HG03139 (cell line): ENCODE results near the gene MT1A.
A peak's percentile ranks its signal among the peaks of the same experiment; 100 is the strongest.

ENCODE experiments used
- ATAC-seq: cut with Tn5 transposase; IDR thresholded peaks from one replicate; pipeline ENCODE4 v1.9.1; 2021; ENCODE audit not compliant: unreplicated experiment

Gene MT1A

GRCh38 chr16:56630134-56630533, 8.3 kb upstream of the MT1A start:
- peak; percentile 60 for ATAC-seq

- no peak for ATAC-seq
Observed at GRCh38 chr16:56631197-56631596, 7.3 kb upstream of the MT1A start.

GRCh38 chr16:56631832-56632155, 6.7 kb upstream of the MT1A start:
- ATAC-seq = no peak

- ATAC-seq = no peak
Observed at GRCh38 chr16:56632156-56632847, 6.2 kb upstream of the MT1A start, which contains the start of gene MT1M. Gene MT1M (plus strand): TSS chr16:56632659. CDS start chr16:56632732, 73 bp downstream.

GRCh38 chr16:56632848-56633365, 5.6 kb upstream of the MT1A start:
- no peak for ATAC-seq

- ATAC-seq = no peak
Observed at GRCh38 chr16:56633535-56633934, 4.9 kb upstream of the MT1A start.

GRCh38 chr16:56634715-56635440, 3.6 kb upstream of the MT1A start:
- no peak for ATAC-seq

GRCh38 chr16:56635441-56635967, 3.0 kb upstream of the MT1A start:
- ATAC-seq = no peak

- ATAC-seq = no peak
Observed at GRCh38 chr16:56636616-56637413, 1.7 kb upstream of the MT1A start.

- ATAC-seq = no peak
Observed at GRCh38 chr16:56639045-56639444, 579 bp downstream of the MT1A start.

- ATAC-seq = no peak
Observed at GRCh38 chr16:56640076-56640475, 1.6 kb downstream of the MT1A start.

GRCh38 chr16:56641166-56641565, 2.7 kb downstream of the MT1A start:
- no peak for ATAC-seq

GRCh38 chr16:56643080-56643778, 4.8 kb downstream of the MT1A start:
- no peak for ATAC-seq

- ATAC-seq = no peak
Observed at GRCh38 chr16:56643833-56644232, 5.4 kb downstream of the MT1A start.

GRCh38 chr16:56645311-56645710, 6.8 kb downstream of the MT1A start:
- ATAC-seq = no peak

GRCh38 chr16:56645838-56646237, 7.4 kb downstream of the MT1A start:
- no peak for ATAC-seq

- ATAC-seq = no peak
Observed at GRCh38 chr16:56647641-56648431, 9.4 kb downstream of the MT1A start.

GRCh38 chr16:56649271-56649670, 10.8 kb downstream of the MT1A start:
- ATAC-seq = no peak

GRCh38 chr16:56649820-56650219, 11.4 kb downstream of the MT1A start:
- no peak for ATAC-seq

GRCh38 chr16:56651586-56651985, 13.1 kb downstream of the MT1A start, which contains the start of gene MT1B:
Gene MT1B (plus strand): TSS chr16:56651886. CDS start chr16:56651954, 68 bp downstream.
- ATAC-seq = no peak
